OCI-LY3 (cell line): ENCODE data around the gene PCF11.
A peak's percentile ranks its signal among the peaks of the same experiment; 100 is the strongest.

Source experiments
- H2AFZ ChIP-seq: fragments of 200-600, 300-600 bp; shearing (Covaris generic); 2 replicates; pipeline ENCODE4 v1.6.0; 2014; ENCODE audit warnings: antibody characterized with exemption, low read depth, low read length
- H3K27ac ChIP-seq: fragments of 200-600, 300-600 bp; sonication (generic); 2 replicates; pipeline ENCODE4 v1.5.1; 2014; ENCODE audit warnings: mild to moderate bottlenecking, low read length, moderate library complexity, mixed read lengths
- H3K27me3 ChIP-seq: fragments of 200-600, 300-600 bp; sonication (generic); 2 replicates; pipeline ENCODE4 v1.6.1; 2014; ENCODE audit warnings: low read depth, low read length, mixed read lengths
- H3K36me3 ChIP-seq: fragments of 200-600, 300-600 bp; sonication (generic); replicated peaks from 2 replicates; pipeline ENCODE3; 2014; ENCODE audit warnings: low read depth, low read length, mixed read lengths
- H3K4me1 ChIP-seq: fragments of 300-600, 200-600 bp; sonication (generic); 2 replicates; pipeline ENCODE4 v1.6.1; 2014; ENCODE audit warnings: low read length, mixed read lengths
- H3K4me2 ChIP-seq: fragments of 200-600, 300-600 bp; sonication (generic); 2 replicates; pipeline ENCODE4 v1.6.1; 2014; ENCODE audit warnings: low read length, mixed read lengths
- H3K4me3 ChIP-seq: fragments of 300-600, 200-600 bp; sonication (generic); 2 replicates; pipeline ENCODE4 v1.5.1; 2014; ENCODE audit warnings: antibody characterized with exemption, mild to moderate bottlenecking, low read length, moderate library complexity
- H3K79me2 ChIP-seq: fragments of 300-600, 200-600 bp; shearing (Covaris generic); 2 replicates; pipeline ENCODE4 v1.6.1; 2014; ENCODE audit warnings: mild to moderate bottlenecking, low read length, mixed read lengths
- H3K9ac ChIP-seq: fragments of 300-600, 200-600 bp; shearing (Covaris generic); 2 replicates; pipeline ENCODE4 v1.6.0; 2014; ENCODE audit warnings: mild to moderate bottlenecking, low read length, moderate library complexity
- H3K9me3 ChIP-seq: fragments of 200-600, 300-600 bp; shearing (Covaris generic); 2 replicates; pipeline ENCODE4 v1.6.1; 2014; ENCODE audit warnings: low read length, mixed read lengths; ENCODE audit not compliant: insufficient read depth
- H4K20me1 ChIP-seq: fragments of 200-600, 300-600 bp; sonication (generic); 2 replicates; pipeline ENCODE4 v1.6.1; 2016; ENCODE audit warnings: low read length, mixed read lengths; ENCODE audit not compliant: insufficient read depth
- EZH2phosphoT487 ChIP-seq: fragments of 200-600 bp; shearing (Covaris generic); IDR thresholded peaks from 2 replicates; pipeline ENCODE4 v1.6.1; 2018; ENCODE audit warnings: antibody characterized with exemption, mixed run types, low read depth
- TF ChIP-seq, protein P1 (sequence below): fragments of 200-600, 300-600 bp; sonication (generic); IDR thresholded peaks from 2 replicates; pipeline ENCODE4 v1.5.1; 2014; ENCODE audit warnings: antibody characterized with exemption, low read length, low read depth

The PCF11 gene

GRCh38 chr11:83161610-83162199, 4.8 kb downstream of the PCF11 start:
- Histone ChIP-seq H4K20me1 (peaks cover 61% of the 10 kb centered on the region), H3K79me2 (peaks cover 98% of the 10 kb centered on the region), H3K4me3 (peak overlapping the region; percentile 92), H3K4me2 (peak overlapping the region; percentile 96), H3K27me3 (no peaks in the 10 kb centered on the region), H3K9ac (no peak overlapping the region), H3K27ac (peak overlapping the region; percentile 3; the same call in 1 of the 2 replicates), H3K36me3 (peaks cover 73% of the 10 kb centered on the region), H3K9me3 (no peaks in the 10 kb centered on the region), H3K4me1 (peaks cover 37% of the 10 kb centered on the region), H2AFZ (no peak overlapping the region)
- no peak for TF ChIP-seq EZH2phosphoT487
- TF ChIP-seq, protein P1, sequence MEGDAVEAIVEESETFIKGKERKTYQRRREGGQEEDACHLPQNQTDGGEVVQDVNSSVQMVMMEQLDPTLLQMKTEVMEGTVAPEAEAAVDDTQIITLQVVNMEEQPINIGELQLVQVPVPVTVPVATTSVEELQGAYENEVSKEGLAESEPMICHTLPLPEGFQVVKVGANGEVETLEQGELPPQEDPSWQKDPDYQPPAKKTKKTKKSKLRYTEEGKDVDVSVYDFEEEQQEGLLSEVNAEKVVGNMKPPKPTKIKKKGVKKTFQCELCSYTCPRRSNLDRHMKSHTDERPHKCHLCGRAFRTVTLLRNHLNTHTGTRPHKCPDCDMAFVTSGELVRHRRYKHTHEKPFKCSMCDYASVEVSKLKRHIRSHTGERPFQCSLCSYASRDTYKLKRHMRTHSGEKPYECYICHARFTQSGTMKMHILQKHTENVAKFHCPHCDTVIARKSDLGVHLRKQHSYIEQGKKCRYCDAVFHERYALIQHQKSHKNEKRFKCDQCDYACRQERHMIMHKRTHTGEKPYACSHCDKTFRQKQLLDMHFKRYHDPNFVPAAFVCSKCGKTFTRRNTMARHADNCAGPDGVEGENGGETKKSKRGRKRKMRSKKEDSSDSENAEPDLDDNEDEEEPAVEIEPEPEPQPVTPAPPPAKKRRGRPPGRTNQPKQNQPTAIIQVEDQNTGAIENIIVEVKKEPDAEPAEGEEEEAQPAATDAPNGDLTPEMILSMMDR = no peak

GRCh38 chr11:83162377-83162776, 5.4 kb downstream of the PCF11 start:
- TF ChIP-seq, protein P1 = no peak
- TF ChIP-seq EZH2phosphoT487 = no peak
- peaks cover 77% of the 10 kb centered on the region for H3K36me3 ChIP-seq
- peaks cover 65% of the 10 kb centered on the region for H4K20me1 ChIP-seq
- H3K4me3 ChIP-seq = peak overlapping the region; percentile 92
- H2AFZ ChIP-seq = no peak overlapping the region
- peaks cover 37% of the 10 kb centered on the region for H3K4me1 ChIP-seq
- H3K9ac ChIP-seq = no peak overlapping the region; the same call in 1 of the 2 replicates
- peak overlapping the region; percentile 96 for H3K4me2 ChIP-seq
- peak overlapping the region; percentile 3; the same call in 1 of the 2 replicates for H3K27ac ChIP-seq
- H3K9me3 ChIP-seq = no peaks in the 10 kb centered on the region
- no peaks in the 10 kb centered on the region for H3K27me3 ChIP-seq
- H3K79me2 ChIP-seq = peaks cover 100% of the 10 kb centered on the region

GRCh38 chr11:83166193-83166866, 9.4 kb downstream of the PCF11 start:
- peaks cover 38% of the 10 kb centered on the region for H3K4me1 ChIP-seq
- no peaks in the 10 kb centered on the region for H3K27me3 ChIP-seq
- no peak overlapping the region for H3K27ac ChIP-seq
- H3K4me3 ChIP-seq = no peak overlapping the region
- no peak for TF ChIP-seq EZH2phosphoT487
- TF ChIP-seq, protein P1 = no peak
- no peak overlapping the region for H3K4me2 ChIP-seq
- H2AFZ ChIP-seq = no peak overlapping the region
- H3K79me2 ChIP-seq = peaks cover 100% of the 10 kb centered on the region
- peaks cover 71% of the 10 kb centered on the region for H4K20me1 ChIP-seq
- H3K36me3 ChIP-seq = peaks cover 80% of the 10 kb centered on the region
- H3K9me3 ChIP-seq = no peaks in the 10 kb centered on the region
- no peak overlapping the region for H3K9ac ChIP-seq

- Histone ChIP-seq H2AFZ (no peak overlapping the region), H3K79me2 (peaks cover 100% of the 10 kb centered on the region), H3K36me3 (peaks cover 86% of the 10 kb centered on the region), H3K9me3 (no peaks in the 10 kb centered on the region), H4K20me1 (peaks cover 75% of the 10 kb centered on the region), H3K9ac (no peak overlapping the region), H3K4me2 (no peak overlapping the region), H3K4me3 (no peak overlapping the region), H3K4me1 (peaks cover 36% of the 10 kb centered on the region), H3K27me3 (no peaks in the 10 kb centered on the region), H3K27ac (no peak overlapping the region)
- TF ChIP-seq, protein P1 = no peak
- no peak for TF ChIP-seq EZH2phosphoT487
Measured at GRCh38 chr11:83168756-83169155, 11.8 kb downstream of the PCF11 start.
